Liver (tissue), 9 donors: Measurements from ENCODE around the gene UNC5B. TPM values are rescaled to one million over a fixed set of nuclear protein-coding genes. Genes with fewer than 3 reads are reported as not detected.

Experiments
- DNase-seq: peaks from one replicate; pipeline ENCODE4 v3.0.0-alpha.2; 2017; ENCODE audit warnings: low spot score
- H3K27ac ChIP-seq, 2 donors: one replicate each; pipeline ENCODE4 v1.7.0; 2013; ENCODE audit warnings: inconsistent platforms in 2 of 2, low read length in 2 of 2, control low read depth in 1 of 2, low read depth in 1 of 2, mild to moderate bottlenecking in 1 of 2
- H3K27me3 ChIP-seq, 4 donors: one replicate each; pipeline versions ENCODE4 v1.6.1 to v1.7.0; 2013; ENCODE audit warnings: low read length in 3 of 4, inconsistent platforms in 1 of 4, mild to moderate bottlenecking in 1 of 4, moderate library complexity in 1 of 4; ENCODE audit not compliant: control insufficient read depth in 4 of 4, insufficient read depth in 4 of 4
- H3K36me3 ChIP-seq, 4 donors: one replicate each; pipeline versions ENCODE4 v1.6.1 to v1.7.0; 2013; ENCODE audit warnings: low read length in 3 of 4, mild to moderate bottlenecking in 3 of 4, low read depth in 1 of 4, moderate library complexity in 1 of 4; ENCODE audit not compliant: control insufficient read depth in 4 of 4, insufficient read depth in 3 of 4
- H3K4me1 ChIP-seq, 4 donors: one replicate each; pipeline versions ENCODE4 v1.6.1 to v1.7.0; 2013; ENCODE audit warnings: low read length in 3 of 4, mild to moderate bottlenecking in 3 of 4, moderate library complexity in 1 of 4; ENCODE audit not compliant: control insufficient read depth in 4 of 4, insufficient read depth in 4 of 4
- H3K4me3 ChIP-seq, 3 donors: one replicate each; pipeline versions ENCODE4 v1.6.1 to v1.7.0; 2013; ENCODE audit warnings: low read length in 3 of 3, control low read depth in 1 of 3, low read depth in 1 of 3, mild to moderate bottlenecking in 1 of 3
- H3K9ac ChIP-seq, 2 donors: one replicate each; pipeline ENCODE4 v1.7.0; 2013; ENCODE audit warnings: low read length in 2 of 2, mild to moderate bottlenecking in 2 of 2, moderate library complexity in 2 of 2, control low read depth in 1 of 2, low read depth in 1 of 2
- H3K9me3 ChIP-seq, 4 donors: one replicate each; pipeline versions ENCODE4 v1.6.1 to v1.7.0; 2013; ENCODE audit warnings: low read length in 3 of 4; ENCODE audit not compliant: control insufficient read depth in 4 of 4
- CTCF ChIP-seq: fragments of 150-350 bp; IDR thresholded peaks from 2 replicates; pipeline ENCODE4 v1.5.1; 2017; ENCODE audit warnings: improper control_type of control experiment, low read depth, low read length; ENCODE audit not compliant: missing input control
- FOXA1 ChIP-seq: IDR thresholded peaks from 2 replicates; pipeline ENCODE4 v1.6.1; 2016; ENCODE audit warnings: antibody characterized with exemption
- NR2F2 ChIP-seq: IDR thresholded peaks from 2 replicates; pipeline ENCODE4 v1.6.1; 2016; ENCODE audit warnings: antibody characterized with exemption
- RAD21 ChIP-seq, 2 donors: IDR thresholded peaks; 2 replicates each; pipeline ENCODE4 v1.6.1; 2016; ENCODE audit warnings: antibody characterized with exemption in 2 of 2, mild to moderate bottlenecking in 2 of 2
- SP1 ChIP-seq: IDR thresholded peaks from 2 replicates; pipeline ENCODE4 v1.6.1; 2018; ENCODE audit warnings: antibody characterized with exemption, mild to moderate bottlenecking
- ZBTB33 ChIP-seq: IDR thresholded peaks from 2 replicates; pipeline ENCODE4 v1.6.1; 2016; ENCODE audit warnings: antibody characterized with exemption
- WGBS: extraction: QIAGEN DNeasy Blood & Tissue Kit; methylation state at CpG from one replicate; pipeline ENCODE4 v1.1.7; 2013; 5-methylcytosine and 5-hydroxymethylcytosine counted together
- polyA plus RNA-seq, 2 donors: library from polyadenylated mRNA; stranded (reverse) in 1 of 2; unstranded in 1 of 2; fragments of 200-250 nt in 1 of 2; fragments of >200 nt in 1 of 2; fragmentation: Nextera tagmentation in 1 of 2; extraction: Ambion mirVana in 1 of 2; gene quantifications; one replicate each; pipeline versions ENCODE4 v1.2.1 to v1.2.3, GENCODE V29; 2013 to 2015
- total RNA-seq, 2 donors: library from RNA; depleted of rRNA; stranded (reverse); fragments of >200 nt; gene quantifications; one replicate each; pipeline ENCODE4 v1.2.3, GENCODE V29; 2014
- donor health status: healthy.
- donor health status: healthy.
- donor health status: healthy.
- donor health status: healthy.
- donor health status: healthy.

Gene UNC5B
- total and polyA plus RNA-seq, 4 donors, result 0.56 to 1.8 (median 1.3) TPM

DNA sequence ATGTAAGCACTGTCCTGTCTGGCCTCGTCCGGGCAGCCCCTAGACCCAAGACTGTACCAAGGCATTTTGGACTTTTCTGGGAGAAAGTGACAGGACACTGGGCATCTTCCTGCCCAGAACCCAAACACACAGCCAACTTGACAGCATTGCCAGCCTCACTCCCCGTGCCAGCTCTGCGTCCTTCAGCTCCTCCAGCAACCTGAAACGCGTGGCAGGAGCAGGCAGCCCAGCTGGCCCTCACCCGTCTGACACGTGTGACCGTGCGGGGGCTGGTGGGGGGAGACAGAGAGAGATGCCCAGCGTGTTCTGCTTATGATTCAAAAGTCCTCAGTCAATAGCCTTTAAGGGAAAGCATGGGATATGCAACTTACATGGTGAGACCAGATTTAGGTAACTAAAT is 56.4 kb downstream of the UNC5B start (continued):
- no peak for TF ChIP-seq SP1
- TF ChIP-seq NR2F2, result no peak

GRCh38 chr10:71269301-71270288 is 57.2 kb downstream of the UNC5B start:
- H3K9me3 ChIP-seq, result no peaks in the 10 kb centered on the region
- H3K4me1 ChIP-seq, result peaks cover 0 to 7% (median 2%) of the 10 kb centered on the region in 4 donors
- TF ChIP-seq ZBTB33, result no peak
- no peaks in the 10 kb centered on the region for H3K36me3 ChIP-seq
- H3K4me3 ChIP-seq, result no peak overlapping the region
- H3K27ac ChIP-seq, result no peak overlapping the region
- DNase-seq, result no peak
- WGBS, result 68% methylated on average over 11 of the region's 11 CpGs
- H3K27me3 ChIP-seq, result no peaks in the 10 kb centered on the region
- H3K9ac ChIP-seq, result no peak overlapping the region

DNA sequence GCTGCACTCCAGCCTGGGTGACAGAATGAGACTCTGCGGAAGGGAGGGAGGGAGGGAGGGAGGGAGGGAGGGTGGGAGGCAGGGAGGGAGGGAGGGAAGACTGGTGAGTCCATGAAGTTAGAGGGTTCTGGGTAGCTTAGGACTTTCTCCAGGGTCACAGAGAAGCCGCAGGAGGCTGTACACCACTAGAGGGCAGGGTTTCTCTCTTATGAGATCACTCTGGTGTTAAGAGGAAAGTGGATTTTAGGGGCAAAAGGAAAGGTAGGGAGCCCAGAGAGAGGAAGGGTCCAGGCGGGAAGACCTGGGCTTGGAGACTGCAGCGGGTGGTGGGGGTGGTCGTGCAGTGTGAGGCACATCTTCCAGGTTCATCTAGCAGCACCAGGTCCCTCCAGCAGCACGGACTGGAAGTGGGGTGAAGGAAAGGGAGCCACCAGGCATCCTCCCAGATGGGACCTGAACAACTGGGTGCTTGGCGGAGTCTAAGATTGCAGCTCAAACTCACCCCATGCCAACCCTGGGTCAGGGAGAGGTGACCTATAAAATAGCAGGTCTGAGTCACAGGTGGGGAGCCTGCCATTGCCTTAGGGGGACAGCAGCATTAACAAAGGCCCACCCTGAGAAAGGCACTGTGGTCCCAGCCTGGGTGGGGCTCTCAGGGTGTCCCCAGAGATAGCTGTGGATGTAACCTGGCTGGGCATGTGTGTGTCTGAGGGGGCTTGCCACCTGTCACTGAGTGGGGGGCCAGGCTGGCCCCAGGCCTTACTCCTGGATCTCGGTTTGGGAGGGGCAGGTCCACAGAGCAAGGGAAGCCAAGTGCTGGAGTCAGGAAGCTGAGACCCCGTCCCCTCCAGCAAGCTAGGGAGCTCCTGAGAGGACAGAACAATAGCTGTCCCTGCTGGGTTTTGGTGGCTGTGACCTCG is 58.2 kb downstream of the UNC5B start:
- 47% methylated on average over 10 of the region's 10 CpGs for WGBS

More for the DNA sequence above, 58.2 kb downstream of the UNC5B start:
- peak; percentile 41 for DNase-seq
- Histone ChIP-seq H3K4me1 (peaks cover 0 to 7% (median 2%) of the 10 kb centered on the region in 4 donors), H3K9me3 (no peaks in the 10 kb centered on the region), H3K9ac (no peak overlapping the region), H3K27me3 (no peaks in the 10 kb centered on the region), H3K27ac (no peak overlapping the region), H3K36me3 (no peaks in the 10 kb centered on the region), H3K4me3 (no peak overlapping the region)
- TF ChIP-seq CTCF, result peak; percentile 62
- TF ChIP-seq FOXA1, result no peak
- TF ChIP-seq RAD21 (IDR thresholded peaks at IDR 0.05), result peak; percentile 43 to 71
- no peak for TF ChIP-seq ZBTB33
